Kidney glomerular epithelial cell (primary cell): Measurements from ENCODE around the gene TELO2.

Experiments
- DNase-seq: peaks from one replicate; lab custom pipeline; 2025; lab: John Stamatoyannopoulos, UW

Gene TELO2

DNA sequence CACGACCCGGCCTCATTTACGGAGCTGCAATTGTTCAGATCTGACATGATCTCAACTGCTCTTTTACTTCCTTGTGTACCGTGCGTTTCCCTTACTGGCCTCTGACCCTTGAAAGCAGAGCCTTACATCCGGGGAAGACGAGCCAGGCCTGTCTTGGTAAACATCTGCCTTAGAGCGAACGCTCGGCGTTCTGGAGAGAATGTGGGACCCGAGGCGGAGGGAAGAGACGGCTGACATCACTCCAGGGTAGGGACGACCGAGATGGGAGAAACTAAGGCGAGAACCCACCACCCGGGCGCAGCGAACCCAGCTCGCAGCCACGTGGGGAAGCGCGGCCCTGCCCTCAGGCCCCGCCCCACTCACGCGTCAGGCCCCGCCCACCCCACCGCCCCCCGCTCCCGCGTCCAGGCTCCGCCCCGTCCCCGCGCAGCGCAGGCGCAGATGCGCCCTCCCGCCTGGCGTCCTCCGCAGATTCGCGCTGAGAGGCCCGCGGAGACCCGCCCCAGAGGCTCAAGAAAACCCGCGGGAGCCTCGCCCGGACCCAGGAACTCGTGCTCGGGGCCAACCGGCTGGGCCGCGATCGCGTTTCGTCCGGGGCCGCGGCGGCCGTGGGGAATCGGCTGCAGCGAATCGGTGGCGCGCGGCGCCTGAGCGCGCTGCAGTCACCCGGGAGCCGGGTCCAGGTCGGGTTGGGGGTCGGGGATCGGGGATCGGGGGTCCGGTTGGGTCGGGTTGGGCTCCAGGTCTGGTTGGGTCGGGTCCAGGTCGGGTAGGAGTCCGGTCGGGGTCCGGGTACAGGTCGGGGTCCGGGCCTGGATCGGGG lies at the start of gene TELO2:
Gene TELO2 (plus strand): TSS at position 438 of the 823 bp plus-strand sequence. CDS start 922 bp downstream, outside the sequence.
- peak; percentile 51 for DNase-seq

DNA sequence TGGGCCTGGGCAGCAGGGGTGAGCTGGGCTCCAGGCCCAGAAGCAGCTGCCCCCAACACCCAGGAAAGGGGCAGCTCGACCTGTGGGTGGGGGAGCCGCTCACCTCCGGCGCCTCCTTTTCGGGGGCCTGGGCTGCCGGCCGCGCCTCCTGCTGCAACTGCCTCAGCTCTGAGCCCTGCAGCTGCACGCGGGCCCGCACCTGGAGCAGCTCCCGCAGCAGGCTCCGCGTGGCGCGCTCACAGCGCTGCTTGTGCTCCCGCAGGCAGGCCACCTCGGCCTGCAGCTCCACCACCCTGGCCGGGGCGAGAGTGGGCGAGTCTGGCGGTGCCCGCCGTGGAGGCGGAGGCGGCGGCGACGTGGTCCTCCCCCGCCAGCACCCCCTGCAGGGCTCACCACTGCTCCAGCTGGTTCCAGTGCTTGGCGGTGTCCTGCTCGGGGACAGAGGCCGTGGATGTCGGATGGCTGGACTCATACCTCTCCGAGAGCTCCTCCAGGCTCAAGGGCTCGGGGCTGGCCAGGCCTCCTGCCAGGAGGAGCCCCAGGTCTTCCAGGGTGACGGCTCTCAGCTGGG lies 49.7 kb upstream of the TELO2 start:
- no peak for DNase-seq

DNA sequence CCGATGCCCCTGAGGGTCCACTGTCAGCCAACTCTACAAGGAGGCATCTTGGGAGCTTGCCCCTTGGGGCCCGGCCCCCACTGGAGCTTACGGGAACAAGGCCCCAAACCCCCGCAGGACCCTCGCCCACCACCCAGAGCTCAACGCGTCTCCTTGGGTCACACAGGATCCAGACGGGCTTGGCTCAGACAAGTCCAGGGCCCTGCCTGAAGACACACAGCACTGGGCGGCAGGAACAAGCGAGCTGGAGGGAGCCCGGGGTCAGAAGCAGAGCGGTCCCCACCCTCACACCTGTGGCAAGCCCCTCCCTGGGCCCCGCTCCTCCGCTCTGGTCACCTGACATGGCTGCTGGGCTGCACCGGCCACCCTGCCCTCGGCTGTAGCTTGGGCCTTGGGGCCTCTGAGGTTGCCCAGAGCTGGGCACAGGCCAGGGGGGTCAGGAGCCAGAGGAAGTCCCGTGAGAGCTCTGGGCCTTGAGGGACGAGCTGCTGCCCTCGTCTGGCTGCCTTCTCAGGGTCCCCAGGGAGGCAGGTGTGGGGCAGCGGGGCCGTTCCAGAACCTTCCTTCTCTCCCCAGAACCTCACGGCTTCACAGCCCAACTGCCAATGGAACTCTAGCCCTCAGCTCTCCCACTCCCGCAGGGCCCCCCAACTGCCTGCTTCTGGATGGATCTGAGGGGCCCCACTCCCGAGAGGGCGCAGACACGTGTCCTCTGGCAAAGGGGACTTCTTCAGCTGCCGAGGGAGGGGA lies 49.0 kb upstream of the TELO2 start, which contains the start of gene CCDC154:
Gene CCDC154 (minus strand): TSS at position 577 of the 750 bp plus-strand sequence. CDS start 234 bp downstream, at position 343.
- DNase-seq = no peak

DNA sequence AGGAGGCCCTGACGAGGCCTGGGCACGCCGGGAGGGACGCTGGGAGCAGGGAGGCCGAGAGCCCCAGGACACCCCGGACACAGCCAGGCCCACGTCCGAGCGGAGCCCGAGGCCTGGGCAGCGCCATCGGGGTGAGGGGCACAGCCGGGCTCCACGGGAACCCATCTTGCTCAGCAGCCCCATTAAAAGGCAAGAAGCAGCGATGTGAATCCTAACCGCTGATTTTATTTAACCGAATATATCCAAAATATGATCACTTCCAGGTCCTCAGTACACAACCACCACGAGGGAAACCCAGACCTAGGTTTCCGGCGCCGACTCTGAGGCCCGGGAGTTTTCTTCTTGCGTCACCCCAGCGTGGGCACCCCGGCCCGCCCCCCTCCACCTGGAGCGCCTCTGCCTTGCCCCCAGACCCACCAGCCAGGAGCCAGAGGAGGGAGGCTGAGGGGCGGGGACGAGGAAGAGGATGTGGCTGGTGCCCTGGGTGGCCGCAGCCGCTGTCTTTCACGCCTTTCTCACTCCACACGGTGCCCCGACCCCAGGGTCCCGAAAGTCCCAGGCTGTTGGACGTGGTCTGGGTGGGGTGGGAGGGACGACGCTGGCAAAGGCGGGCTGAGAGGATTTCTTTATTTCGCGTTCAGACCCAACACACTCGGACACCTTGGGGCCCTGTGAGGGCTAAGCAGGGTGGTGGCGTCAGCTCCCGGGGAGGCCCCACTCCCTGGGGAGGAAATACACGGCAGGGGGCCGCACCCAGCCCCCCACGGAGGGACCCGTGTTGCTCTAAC lies 48.2 kb upstream of the TELO2 start:
- DNase-seq = no peak

DNA sequence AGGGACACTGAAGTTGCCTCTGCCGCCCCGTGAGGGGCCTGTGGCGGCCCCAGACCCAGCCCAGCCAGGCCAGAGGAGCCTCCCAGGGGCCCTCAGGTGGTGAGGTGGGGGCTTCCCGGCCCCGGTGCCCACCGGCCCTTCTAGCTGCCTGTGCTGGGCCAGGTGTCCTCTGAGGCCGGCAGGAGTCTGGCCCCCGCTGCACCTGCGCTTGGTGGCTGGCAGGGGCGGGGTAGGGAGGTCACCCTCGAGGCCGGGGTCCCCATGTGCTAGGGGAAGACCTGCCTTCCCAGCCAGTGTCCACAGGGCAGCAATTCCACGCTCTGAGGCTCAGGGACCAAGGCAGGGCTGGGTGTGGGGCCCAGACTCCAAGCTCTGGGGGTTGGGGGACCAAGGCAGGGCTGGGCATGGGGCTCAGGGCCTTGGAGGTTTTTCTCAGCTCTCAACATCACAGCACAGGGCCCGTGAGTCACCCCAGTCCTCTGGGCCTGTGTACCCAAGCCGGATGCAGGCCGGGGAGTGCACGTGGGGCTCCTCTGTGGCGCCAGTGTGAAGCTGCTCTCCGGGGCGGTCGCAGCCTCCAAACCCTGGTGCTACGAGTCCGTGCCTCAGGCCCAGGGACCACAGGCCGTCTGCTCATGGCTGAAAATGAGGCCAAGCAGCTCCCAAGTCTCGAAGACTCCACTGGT lies 47.5 kb upstream of the TELO2 start:
- DNase-seq = no peak

DNA sequence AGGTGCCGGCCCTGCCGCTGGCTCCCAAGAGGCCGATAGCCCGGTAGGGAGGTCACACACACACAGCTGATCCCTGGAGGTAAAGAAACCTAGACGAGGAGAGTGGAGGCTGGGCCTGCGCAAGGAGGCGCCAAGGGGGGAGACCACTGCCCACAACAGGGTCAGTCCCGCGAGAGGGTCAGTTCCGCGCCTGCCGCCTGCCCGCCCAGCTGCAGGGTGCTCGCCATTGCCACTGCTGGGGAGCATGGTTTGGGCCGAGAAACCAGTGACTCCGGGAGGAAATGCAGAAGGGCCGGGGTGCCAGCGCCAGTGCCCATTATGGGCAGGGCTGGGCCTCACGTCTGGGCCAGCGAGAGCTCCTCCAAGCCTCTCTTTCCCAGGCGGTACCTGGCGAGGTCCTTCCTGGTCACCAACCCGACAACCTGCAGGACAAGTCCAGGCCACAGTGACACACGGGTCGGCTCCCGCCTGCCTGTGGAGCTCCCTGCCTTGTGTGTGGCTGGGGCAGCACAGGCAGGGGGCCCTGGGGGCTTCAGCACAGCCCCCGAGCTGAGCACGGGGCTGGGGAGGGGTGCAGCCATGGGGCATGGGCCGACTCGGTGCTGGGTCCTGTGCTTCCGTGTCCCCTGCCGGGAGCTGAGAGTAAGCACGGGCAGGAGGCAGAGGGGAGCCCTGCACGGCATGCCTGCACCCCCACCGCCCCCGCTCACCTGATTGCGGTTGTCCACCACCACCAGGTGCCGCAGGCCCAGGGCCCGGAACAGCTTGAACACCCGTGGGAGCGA lies 46.7 kb upstream of the TELO2 start:
- no peak for DNase-seq

DNA sequence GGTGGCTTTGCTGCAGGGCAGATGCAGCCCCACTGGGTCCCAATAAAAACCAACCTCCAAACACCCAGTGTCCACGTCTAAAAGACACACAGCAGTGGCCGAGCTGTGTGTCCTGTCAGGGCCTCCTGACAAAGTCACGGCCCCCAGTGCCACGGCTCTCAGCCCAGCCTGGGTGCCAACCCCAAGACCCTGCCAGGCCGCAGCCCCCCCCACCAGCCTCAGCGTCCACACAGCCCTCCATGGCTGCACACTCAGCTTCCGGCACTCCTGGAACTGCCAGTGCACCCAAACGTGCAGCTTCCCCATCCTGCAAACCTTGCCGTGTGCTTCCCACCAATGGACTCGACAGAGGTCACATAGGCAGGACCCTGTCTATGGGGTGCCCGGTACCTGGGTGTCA lies 45.2 kb upstream of the TELO2 start:
- no peak for DNase-seq

DNA sequence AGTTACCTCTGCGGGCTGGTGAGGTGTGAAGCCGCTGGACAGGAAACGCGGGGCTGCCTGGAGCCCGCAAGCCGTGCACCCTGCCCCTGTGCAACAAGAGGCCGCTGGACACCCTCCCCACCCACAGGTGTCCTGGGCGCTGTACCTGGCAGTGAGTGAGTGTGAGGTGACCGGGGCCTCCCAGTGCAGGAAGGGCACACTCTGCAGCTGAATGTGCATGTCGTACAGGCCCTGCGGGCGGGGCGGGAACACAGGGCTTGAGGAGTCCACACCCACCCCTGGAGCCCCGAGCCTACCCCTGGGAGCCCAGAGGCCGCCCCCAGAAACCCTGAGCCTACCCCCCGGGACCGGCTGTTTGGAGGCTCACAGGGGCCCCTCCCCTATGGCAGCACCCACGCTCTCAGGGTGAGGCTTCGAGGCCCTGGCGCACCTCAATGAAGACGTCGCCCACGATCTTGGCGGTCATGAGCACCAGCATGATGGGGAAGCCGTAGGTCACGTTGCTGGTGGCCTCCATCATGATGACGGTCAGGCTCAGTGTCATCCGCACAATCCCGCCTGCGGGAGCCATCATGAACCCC lies 44.5 kb upstream of the TELO2 start:
- DNase-seq = no peak

DNA sequence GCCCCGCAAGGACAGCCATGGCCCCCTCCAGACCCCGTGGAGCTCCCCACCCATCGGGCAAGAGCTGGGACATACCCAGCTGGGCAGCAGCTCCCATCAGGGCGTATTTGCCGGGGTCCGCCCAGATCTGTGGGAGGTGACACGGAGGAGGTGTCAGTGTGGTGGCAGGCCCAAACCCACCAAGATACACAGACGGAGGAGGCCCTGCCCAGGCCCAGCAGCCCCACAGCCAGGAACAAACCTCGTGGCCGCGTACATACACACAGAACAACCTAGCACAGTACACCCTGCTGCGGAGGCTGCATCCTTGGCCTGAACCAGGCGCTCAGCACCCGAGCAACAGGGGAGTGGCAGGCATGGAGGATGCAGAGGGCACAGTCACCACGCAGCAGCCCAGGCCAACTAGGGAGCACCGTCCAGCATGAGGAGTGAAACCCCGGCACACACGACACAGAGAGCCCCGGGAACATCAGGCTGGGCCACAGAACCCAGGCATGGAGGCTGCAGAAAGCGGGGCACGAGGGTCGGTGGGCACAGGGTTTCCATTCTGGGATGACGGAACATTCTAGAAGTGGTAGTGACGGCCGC lies 43.9 kb upstream of the TELO2 start:
- no peak for DNase-seq

DNA sequence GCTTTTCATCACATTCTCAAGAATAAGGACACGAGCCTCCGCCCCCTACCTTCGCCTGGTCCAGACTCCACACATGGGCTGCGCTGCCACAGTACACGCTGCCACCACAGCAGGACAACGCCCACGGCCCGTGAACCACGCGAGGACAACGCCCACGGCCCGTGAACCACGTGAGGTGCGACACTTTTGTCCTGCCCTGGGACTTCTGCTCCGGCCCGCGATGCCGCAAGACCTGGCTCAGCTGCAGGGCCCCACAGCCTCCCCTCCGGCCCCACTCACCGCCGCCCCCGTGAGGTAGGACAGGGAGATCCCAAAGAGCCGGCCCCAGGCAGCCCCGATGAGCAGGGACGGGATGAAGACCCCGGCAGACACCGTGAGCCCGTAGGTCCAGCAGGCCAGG lies 42.9 kb upstream of the TELO2 start:
- DNase-seq = no peak

DNA sequence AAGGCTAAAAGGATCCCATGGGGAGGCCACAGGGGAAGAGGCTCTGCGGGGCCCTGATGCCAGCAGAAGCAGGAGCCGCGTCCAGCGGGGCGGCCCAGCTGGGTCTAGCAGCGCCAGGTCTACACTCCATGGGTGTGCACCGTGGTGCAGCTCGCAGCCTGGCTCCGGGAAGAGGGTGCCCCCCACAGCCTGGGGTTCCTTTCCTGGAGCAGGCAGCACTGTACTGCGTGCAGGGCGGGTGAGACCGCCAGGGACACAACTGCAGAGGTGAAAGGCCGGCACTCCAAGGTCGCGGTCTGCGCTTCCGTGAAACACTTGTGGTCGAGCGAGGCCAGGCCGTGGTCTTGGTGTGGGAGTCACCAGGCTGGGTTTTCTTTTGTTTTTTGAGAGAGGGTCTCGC lies 42.3 kb upstream of the TELO2 start:
- DNase-seq = no peak

DNA sequence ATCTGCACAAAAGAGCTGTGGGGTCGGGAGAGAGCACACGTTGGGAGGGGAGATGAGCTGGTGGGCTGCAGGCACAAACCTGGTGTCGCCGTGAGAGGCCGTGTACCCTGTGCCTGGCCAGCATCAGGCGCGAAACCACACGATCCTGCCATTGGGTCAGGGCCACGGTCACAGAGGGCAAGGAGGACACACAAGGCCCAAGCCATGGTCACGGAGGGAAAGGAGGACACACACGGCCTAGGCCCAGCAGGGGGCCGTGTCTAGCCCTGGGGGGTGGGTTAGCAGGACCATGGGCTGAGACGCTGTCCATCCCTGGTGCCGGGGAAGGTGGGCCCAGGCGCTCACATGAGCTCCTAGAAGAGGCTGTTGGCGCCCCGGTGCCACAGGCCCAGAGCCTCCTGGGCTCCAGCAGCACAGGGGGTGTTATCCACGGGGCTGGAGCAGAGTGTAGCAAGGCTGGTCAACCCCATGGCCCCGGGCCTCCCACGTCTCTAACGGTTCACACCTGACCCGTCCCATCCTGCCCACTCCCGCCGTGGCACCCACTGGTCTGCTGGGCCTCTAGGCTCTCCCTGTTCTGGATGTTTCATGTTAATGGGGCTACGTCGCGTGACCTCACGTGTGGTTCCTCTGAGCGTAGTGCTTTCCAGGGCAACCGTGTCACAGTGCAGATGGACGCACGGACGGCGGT lies 41.3 kb upstream of the TELO2 start:
- no peak for DNase-seq

DNA sequence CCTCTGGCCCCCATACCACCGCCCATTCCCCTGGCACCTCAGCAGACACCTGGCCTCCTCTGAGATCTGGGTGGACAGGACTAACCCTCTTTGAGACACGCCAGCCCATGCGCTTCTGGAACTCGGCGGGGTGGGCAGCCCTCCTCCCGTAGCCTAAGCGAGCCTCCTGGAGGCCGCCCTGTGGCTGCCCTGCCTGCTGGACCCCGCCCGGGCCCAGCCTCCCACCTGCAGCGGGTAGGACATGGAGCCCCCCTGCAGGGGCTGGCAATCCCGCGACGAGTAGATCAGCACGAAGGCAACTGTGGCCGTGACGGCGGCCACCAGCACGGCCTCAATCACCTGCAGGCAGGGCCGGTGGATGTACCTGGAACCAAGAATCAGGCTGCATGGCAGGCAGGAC lies 40.6 kb upstream of the TELO2 start:
- no peak for DNase-seq

DNA sequence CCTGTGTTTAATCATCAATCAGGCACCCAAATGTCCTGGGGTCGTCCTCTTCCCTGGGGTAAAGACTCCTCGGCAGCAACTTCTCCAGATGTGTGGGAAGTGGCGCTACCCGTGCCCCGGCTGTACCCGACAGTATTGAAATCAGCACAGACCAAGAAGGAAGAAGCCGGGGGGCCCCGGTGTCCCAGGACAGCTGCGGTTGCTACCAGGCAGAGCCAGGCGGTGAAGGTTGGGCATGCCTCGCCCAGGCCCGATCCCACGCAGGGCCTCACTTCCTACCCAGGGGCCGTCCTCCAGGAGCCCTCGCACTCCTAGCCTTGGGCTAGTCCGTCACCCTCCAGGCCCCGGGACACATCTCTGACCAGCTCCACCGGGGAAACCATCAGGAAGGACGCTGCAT lies 39.8 kb upstream of the TELO2 start:
- DNase-seq = no peak

DNA sequence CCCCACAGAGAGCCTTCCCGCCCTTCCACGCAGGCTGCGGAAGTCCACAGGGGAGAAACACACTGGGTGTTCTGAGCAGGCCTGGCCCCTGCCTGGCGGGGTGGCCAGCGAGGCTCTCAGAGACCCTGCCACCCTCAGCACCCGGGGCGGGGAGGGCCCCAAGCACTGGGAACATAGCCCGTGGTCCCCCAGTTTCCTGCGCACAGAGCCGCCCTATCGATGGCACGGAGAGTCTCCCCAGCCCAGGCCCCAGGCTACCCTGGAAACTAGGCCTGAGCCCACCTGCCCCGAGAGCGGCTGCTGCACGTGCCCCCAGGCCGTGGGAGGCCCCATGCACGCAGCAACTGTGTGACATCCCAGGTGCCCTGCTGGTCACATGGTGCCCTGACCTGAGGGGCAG lies 38.6 kb upstream of the TELO2 start:
- DNase-seq = no peak

DNA sequence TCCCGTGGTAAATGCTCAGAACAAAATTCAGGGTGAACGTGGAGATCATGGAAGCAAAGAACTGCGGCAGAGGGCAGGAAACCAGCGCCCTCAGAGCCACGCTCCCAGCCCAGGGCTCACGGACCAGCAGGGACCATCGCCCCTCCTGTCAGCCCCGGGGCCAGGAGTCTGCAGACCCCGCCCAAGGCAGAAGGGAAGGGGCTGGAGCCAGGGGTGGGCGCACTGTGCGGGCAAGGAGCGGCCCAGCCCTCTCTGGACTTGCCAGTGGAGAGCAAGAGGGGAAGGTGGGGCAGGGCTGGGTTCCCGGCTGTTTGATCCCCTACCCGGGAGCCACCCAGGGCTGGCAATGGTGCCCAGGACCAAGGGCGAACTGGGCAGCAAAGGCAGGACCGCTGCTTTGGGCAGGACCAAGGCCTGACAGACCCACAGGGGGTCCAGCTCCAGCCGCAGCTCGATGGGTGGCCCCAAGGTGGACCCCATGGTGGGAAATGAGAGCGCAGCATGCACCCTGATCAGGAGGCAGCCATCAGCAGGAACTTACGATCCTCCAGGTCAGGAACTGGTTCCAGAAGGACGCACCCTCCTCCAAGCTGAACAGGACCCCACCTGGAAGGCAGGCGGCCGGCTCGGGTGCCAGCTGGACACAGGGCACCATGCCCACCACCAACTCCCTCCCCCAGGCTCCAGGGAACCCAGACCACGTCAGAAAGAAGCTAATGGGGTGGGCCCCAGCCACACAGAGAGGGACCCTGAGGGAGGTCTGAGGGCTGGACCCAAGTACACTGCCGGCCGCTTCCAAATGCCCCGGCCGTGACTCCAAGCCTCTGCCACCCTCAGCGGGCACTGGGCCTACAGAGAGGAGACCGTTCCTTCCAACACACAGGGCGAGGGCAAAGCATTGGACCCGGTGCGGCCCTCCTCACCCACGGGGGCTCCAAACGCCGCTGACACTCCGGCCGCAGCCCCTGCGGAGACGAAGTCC lies 37.7 kb upstream of the TELO2 start:
- no peak for DNase-seq

DNA sequence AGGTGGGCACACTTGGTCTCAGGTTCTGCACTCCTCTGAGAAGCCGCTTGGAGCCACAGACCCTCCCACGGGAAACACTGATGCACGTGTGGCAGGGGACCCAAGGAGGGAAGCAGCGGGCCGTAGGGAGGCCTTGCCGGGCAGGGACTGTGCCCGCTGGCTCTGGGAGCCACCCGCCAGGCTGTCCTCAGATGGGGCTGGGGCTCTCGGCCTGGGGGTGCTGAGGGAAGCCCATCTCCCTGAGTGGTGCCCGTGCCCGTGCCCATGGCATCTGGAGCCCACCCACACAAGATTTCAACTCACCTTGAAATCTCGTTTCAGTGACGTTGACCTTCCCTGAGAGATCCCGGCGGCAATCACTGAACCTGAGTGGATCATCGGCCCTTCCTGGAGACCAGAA lies 36.2 kb upstream of the TELO2 start:
- no peak for DNase-seq
